Mesothelial cell of epicardium (in vitro differentiated cells): ENCODE data around the gene SPAG4. TPM values are rescaled to one million over a fixed set of nuclear protein-coding genes. Genes with fewer than 3 reads are reported as not detected.
A peak's percentile ranks its signal among the peaks of the same experiment; 100 is the strongest.

Source experiments
- DNase-seq, 2 experiments: peaks; one replicate each; pipeline ENCODE4 v3.0.0; 2021; ENCODE audit warnings: low spot score in 2 of 2; ENCODE audit not compliant: unreplicated experiment in 2 of 2
- H3K27ac Mint-ChIP-seq: 2 replicates; pipeline ENCODE4 v1.8.0; 2021; ENCODE audit warnings: mixed read lengths
- H3K27me3 Mint-ChIP-seq: 2 replicates; pipeline ENCODE4 v1.8.0; 2021; ENCODE audit warnings: low read depth, mixed read lengths
- H3K36me3 Mint-ChIP-seq: 2 replicates; pipeline ENCODE4 v1.8.0; 2021; ENCODE audit warnings: mixed read lengths
- H3K4me1 Mint-ChIP-seq: 2 replicates; pipeline ENCODE4 v1.8.0; 2021; ENCODE audit warnings: mixed read lengths
- H3K4me3 Mint-ChIP-seq: 2 replicates; pipeline ENCODE4 v1.8.0; 2021; ENCODE audit warnings: mild to moderate bottlenecking, moderate library complexity, mixed read lengths
- H3K9me3 Mint-ChIP-seq: 2 replicates; pipeline ENCODE4 v1.8.0; 2021; ENCODE audit warnings: mixed read lengths
- total RNA-seq: library from RNA; stranded (reverse); gene quantifications from 3 replicates; pipeline ENCODE4 v1.2.1, GENCODE V29; 2021
- TF ChIP-seq, protein P1 (sequence below): fragments of 200-600 bp; sonication (generic); IDR thresholded peaks from one replicate; pipeline ENCODE4 v1.5.0; 2021; ENCODE audit warnings: antibody characterized with exemption; ENCODE audit not compliant: unreplicated experiment

Gene SPAG4
- total RNA-seq, 1 donor from 2014 or later: 4.0 TPM

GRCh38 chr20:35611482-35611881 is 4.1 kb upstream of the SPAG4 start:
- TF ChIP-seq, protein P1, sequence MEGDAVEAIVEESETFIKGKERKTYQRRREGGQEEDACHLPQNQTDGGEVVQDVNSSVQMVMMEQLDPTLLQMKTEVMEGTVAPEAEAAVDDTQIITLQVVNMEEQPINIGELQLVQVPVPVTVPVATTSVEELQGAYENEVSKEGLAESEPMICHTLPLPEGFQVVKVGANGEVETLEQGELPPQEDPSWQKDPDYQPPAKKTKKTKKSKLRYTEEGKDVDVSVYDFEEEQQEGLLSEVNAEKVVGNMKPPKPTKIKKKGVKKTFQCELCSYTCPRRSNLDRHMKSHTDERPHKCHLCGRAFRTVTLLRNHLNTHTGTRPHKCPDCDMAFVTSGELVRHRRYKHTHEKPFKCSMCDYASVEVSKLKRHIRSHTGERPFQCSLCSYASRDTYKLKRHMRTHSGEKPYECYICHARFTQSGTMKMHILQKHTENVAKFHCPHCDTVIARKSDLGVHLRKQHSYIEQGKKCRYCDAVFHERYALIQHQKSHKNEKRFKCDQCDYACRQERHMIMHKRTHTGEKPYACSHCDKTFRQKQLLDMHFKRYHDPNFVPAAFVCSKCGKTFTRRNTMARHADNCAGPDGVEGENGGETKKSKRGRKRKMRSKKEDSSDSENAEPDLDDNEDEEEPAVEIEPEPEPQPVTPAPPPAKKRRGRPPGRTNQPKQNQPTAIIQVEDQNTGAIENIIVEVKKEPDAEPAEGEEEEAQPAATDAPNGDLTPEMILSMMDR: no peak
- Mint-ChIP-seq H3K4me3 (no peak overlapping the region), H3K27me3 (peaks cover 3% of the 10 kb centered on the region), H3K36me3 (no peaks in the 10 kb centered on the region), H3K9me3 (no peaks in the 10 kb centered on the region), H3K4me1 (peaks cover 10% of the 10 kb centered on the region), H3K27ac (no peak overlapping the region)
- DNase-seq: no peak

DNA sequence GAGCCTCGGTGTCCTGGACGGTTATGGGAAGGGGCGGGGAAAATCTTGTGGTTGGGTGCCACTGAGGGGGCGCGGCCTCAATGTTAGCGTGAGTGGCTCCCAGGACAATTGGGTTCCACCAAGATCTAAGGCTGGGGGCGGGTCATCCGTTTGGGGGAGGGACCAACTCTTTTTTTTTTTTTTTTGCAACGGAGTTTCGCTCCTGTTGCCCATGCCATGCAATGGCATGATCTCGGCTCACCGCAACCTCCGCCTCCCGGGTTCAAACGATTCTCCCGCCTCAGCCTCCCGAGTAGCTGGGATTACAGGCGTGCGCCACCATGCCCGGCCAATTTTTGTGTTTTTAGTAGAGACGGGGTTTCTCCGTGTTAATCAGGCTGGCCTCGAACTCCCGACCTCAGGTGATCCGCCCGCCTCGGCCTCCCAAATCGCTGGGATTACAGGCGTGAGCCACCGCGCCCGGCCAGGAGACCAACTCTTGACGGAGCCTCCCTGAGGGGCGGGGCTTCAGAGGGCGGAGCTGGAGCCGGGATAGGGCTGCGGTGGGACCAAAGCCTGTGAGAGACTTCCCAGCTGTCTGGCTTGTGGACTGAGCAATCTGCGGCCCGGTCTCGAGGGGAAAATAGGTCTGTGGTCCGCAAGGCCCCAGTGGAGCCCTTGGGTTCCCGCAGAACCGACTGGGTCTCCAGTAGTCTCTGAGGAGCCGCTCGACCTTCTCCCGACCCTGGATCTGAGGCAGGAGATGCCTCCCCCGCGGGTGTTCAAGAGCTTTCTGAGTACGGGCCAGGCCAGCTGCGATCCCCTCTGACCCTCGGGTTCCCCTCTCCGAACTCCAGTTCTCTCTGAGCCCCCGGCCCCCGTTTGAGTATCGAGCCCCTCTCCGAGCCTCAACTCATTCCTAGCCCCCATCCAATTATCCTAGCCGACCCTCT is 1.1 kb downstream of the SPAG4 start:
- DNase-seq: peak; percentile 53 to 76
- Mint-ChIP-seq H3K36me3 (peaks cover 4% of the 10 kb centered on the region), H3K27me3 (peaks cover 10% of the 10 kb centered on the region), H3K4me1 (peaks cover 23% of the 10 kb centered on the region), H3K27ac (peak overlapping the region; percentile 89), H3K4me3 (peak overlapping the region; percentile 76), H3K9me3 (no peaks in the 10 kb centered on the region)
- TF ChIP-seq, protein P1: no peak

GRCh38 chr20:35617397-35618262 is 2.0 kb downstream of the SPAG4 start:
- Mint-ChIP-seq H3K27me3 (peaks cover 10% of the 10 kb centered on the region), H3K36me3 (peaks cover 5% of the 10 kb centered on the region), H3K4me3 (peak overlapping the region; percentile 76), H3K4me1 (peaks cover 23% of the 10 kb centered on the region), H3K9me3 (no peaks in the 10 kb centered on the region), H3K27ac (peak overlapping the region; percentile 69)
- TF ChIP-seq, protein P1: no peak
- DNase-seq: no peak

DNA sequence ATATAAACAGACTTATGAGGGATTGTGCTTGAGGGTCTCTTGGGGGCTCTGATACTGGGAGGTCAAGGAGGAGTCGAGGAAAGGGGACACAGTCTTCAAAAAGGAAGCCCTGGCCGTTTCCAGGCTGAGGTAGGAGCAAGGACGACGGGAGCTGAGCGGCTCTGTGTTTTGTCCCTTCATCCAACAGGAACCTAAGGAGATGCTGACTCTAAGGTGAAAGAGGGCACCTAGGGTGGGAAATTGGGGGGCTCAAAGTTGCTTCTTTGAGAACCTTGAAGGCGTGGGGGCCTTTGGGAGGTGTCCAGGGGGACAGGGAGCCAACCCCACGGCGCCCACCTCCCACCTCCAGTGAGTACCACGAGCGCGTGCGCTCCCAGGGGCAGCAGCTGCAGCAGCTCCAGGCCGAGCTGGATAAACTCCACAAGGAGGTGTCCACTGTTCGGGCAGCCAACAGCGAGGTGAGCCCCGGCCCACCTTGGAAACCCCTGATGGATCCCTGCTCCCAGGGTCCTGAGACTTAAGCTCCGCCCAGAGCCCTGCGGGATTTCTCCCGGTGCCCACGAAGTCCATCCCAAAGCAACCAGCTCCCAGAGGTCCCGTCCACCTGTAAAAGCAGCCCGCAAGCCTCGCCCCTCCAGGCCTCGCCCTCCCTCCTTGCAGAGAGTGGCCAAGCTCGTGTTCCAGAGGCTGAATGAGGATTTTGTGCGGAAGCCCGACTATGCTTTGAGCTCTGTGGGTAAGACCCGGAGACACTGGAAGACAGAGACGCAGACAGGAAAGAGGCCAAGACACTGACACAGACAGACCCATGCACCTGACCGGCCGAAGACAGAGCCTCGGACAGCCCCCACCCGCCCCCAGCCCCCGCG is 2.9 kb downstream of the SPAG4 start:
- TF ChIP-seq, protein P1: no peak
- peaks cover 5% of the 10 kb centered on the region for H3K36me3 Mint-ChIP-seq
- no peak for DNase-seq
- H3K4me3 Mint-ChIP-seq: peak overlapping the region; percentile 76
- peaks cover 23% of the 10 kb centered on the region for H3K4me1 Mint-ChIP-seq
- peaks cover 10% of the 10 kb centered on the region for H3K27me3 Mint-ChIP-seq
- H3K27ac Mint-ChIP-seq: no peak overlapping the region
- no peaks in the 10 kb centered on the region for H3K9me3 Mint-ChIP-seq
